A549 (cell line): ENCODE results near the gene KIAA0513. TPM values are rescaled to one million over a fixed set of nuclear protein-coding genes. Genes with fewer than 3 reads are reported as not detected.

ENCODE experiments used
- ATAC-seq, 2 experiments: fragments of 200-7000 bp in 1 of 2; fragments of >200 bp in 1 of 2; cut with Nextera tagmentation in 1 of 2; cut with Tn5 transposase in 1 of 2; 3 replicates each; pipeline versions ENCODE4 v1.8.0 to v1.9.1; 2018 to 2020; ENCODE audit warnings: mild to moderate bottlenecking in 1 of 2, moderate library complexity in 1 of 2
- CTCF ChIA-PET: fragments of 300-600 bp; sonication (Branson Sonifier 250); formaldehyde crosslinking; extraction: SDS; loops from one replicate; lab custom pipeline; 2021; ENCODE audit warnings: antibody characterized with exemption, inconsistent platforms; lab: Yijun Ruan, JAX
- POLR2A ChIA-PET: fragments of 350-600 bp; formaldehyde crosslinking; extraction: SDS; loops from one replicate; lab custom pipeline; 2021; ENCODE audit warnings: antibody characterized with exemption, inconsistent platforms; lab: Yijun Ruan, JAX
- DNase-seq, 2 experiments: peaks; one replicate each; pipeline versions ENCODE4 v3.0.0 to v3.0.0-alpha.2; 2011 to 2016; ENCODE audit warnings: low read depth in 1 of 2, low spot score in 1 of 2
- FAIRE-seq: peaks from 2 replicates; lab custom pipeline; 2011; peaks lifted over from hg19 to GRCh38; lab: Jason Lieb, UNC
- H3K27ac ChIP-seq, 2 experiments: fragments of >200 bp; sonication (Bioruptor Twin); formaldehyde crosslinking; 3 replicates each; pipeline ENCODE4 v1.5.1; 2016 to 2017
- H3K4me1 ChIP-seq: fragments of >200 bp; sonication (Bioruptor Twin); formaldehyde crosslinking; 3 replicates; pipeline ENCODE4 v1.6.1; 2016
- H3K4me2 ChIP-seq: fragments of >200 bp; sonication (Bioruptor Twin); formaldehyde crosslinking; 3 replicates; pipeline ENCODE4 v1.6.1; 2016
- H3K4me3 ChIP-seq: fragments of >200 bp; sonication (Bioruptor Twin); formaldehyde crosslinking; 3 replicates; pipeline ENCODE4 v1.5.1; 2016
- H3K9me3 ChIP-seq: fragments of >200 bp; sonication (Bioruptor Twin); formaldehyde crosslinking; 3 replicates; pipeline ENCODE4 v1.6.1; 2016
- CBX8 ChIP-seq: fragments of 200-600 bp; sonication (generic); IDR thresholded peaks from 2 replicates; pipeline ENCODE4 v1.6.1; 2016
- E2F6 ChIP-seq: IDR thresholded peaks from 2 replicates; pipeline ENCODE4 v1.6.1; 2012; ENCODE audit warnings: low read depth, borderline replicate concordance
- EP300 ChIP-seq, 2 experiments: fragments of >200 bp; sonication (Bioruptor Twin); formaldehyde crosslinking; IDR thresholded peaks; 2 replicates in 1 of 2; 3 replicates in 1 of 2; pipeline ENCODE4 v1.6.1; 2016 to 2017
- FOSB ChIP-seq: fragments of 250-450 bp; sonication (Bioruptor Pico); IDR thresholded peaks from 2 replicates; pipeline ENCODE4 v1.5.0; 2020; ENCODE audit warnings: mild to moderate bottlenecking, moderate library complexity
- HES2 ChIP-seq: fragments of >200 bp; sonication (Bioruptor Twin); formaldehyde crosslinking; IDR thresholded peaks from 2 replicates; pipeline ENCODE4 v1.6.1; 2016
- KDM1A ChIP-seq: fragments of 200-600 bp; sonication (generic); IDR thresholded peaks from 2 replicates; pipeline ENCODE4 v1.6.1; 2016; ENCODE audit warnings: low read depth, mild to moderate bottlenecking
- MAZ ChIP-seq: fragments of 150-350 bp; IDR thresholded peaks from 2 replicates; pipeline ENCODE4 v1.6.1; 2014; ENCODE audit warnings: antibody characterized with exemption, low read depth, low read length, borderline replicate concordance
- NPAS2 ChIP-seq: fragments of 250-450 bp; sonication (Bioruptor Pico); IDR thresholded peaks from 2 replicates; pipeline ENCODE4 v1.8.0; 2022; ENCODE audit warnings: mild to moderate bottlenecking, moderate library complexity, borderline replicate concordance
- RARB ChIP-seq: fragments of 250-450 bp; sonication (Bioruptor Pico); IDR thresholded peaks from 2 replicates; pipeline ENCODE4 v1.8.0; 2021; ENCODE audit warnings: mild to moderate bottlenecking, moderate library complexity
- RFX5 ChIP-seq: fragments of 450-650 bp; IDR thresholded peaks from 2 replicates; pipeline ENCODE4 v1.7.1; 2014; ENCODE audit warnings: antibody characterized with exemption, mild to moderate bottlenecking, moderate library complexity
- SREBF2 ChIP-seq: fragments of 450-650 bp; IDR thresholded peaks from 2 replicates; pipeline ENCODE4 v1.6.1; 2014; ENCODE audit warnings: mild to moderate bottlenecking, moderate library complexity
- TP53 ChIP-seq: fragments of 250-450 bp; sonication (Bioruptor Pico); IDR thresholded peaks from 2 replicates; pipeline ENCODE4 v1.5.0; 2021; ENCODE audit warnings: mild to moderate bottlenecking, moderate library complexity
- ZNF302 ChIP-seq: fragments of 250-450 bp; sonication (Bioruptor Pico); IDR thresholded peaks from 2 replicates; pipeline ENCODE4 v1.9.0; 2021; ENCODE audit warnings: inconsistent platforms, mild to moderate bottlenecking, moderate library complexity
- WGBS: methylation state at CpG from one replicate; pipeline ENCODE4 v1.1.6; 2017; ENCODE audit errors: missing lambda C conversion rate; 5-methylcytosine and 5-hydroxymethylcytosine counted together
- polyA plus RNA-seq, 4 experiments: library from polyadenylated mRNA; depleted of rRNA in 3 of 4; stranded (reverse); fragments of >200 nt; fragmentation: RNase III in 1 of 4; extraction: RNeasy Plus Mini Kit Qiagen cat#74134 plus additional on column Dnase treatment in 1 of 4; gene quantifications; 2 replicates in 3 of 4; 3 replicates in 1 of 4; pipeline ENCODE4 v1.2.3, GENCODE V29; 2011 to 2017
- TF ChIP-seq, protein P1 (sequence below): IDR thresholded peaks from 2 replicates; pipeline ENCODE4 v1.6.1; 2012
- TF ChIP-seq, protein P2 (sequence below): fragments of 450-650 bp; IDR thresholded peaks from 2 replicates; pipeline ENCODE4 v1.6.1; 2014; ENCODE audit warnings: antibody characterized with exemption

KIAA0513 gene
- polyA plus RNA-seq, 2 of the 4 experiments (the other 2 are of a cell fraction): 1.8 TPM

- TF ChIP-seq NPAS2: no peak
Observed at GRCh38 chr16:85141491-85142128, 114.0 kb downstream of the KIAA0513 start (continued).

DNA sequence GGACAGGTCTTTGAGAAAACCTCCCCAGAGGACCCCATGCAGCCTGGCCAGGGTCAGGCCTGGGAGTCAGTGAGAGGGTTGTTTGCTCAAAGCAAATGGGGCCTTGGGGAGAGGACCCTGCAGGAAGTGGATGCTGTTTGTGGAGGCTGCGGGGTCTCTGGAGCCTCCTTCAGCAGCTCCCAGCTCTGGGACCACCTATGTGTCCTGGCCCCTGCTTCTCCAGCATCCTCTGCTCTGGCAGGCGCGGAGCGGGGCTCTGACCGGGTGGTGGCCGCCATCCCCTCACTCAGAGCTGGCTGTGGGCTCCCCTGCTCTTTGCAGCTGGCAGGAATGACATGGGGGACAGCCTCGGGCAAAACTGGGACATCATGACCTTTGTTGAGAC is 114.5 kb downstream of the KIAA0513 start:
- FAIRE-seq (no peak), ATAC-seq (no peak)
- TF ChIP-seq RFX5 (no peak), CBX8 (no peak), KDM1A (no peak), ZNF302 (CRISPR knock-in tag) (no peak), HES2 (no peak), MAZ (no peak), FOSB (CRISPR knock-in tag) (no peak), RARB (CRISPR knock-in tag) (no peak), SREBF2 (no peak), E2F6 (no peak), TP53 (no peak), EP300 (IDR thresholded peaks at IDR 0.05) (no peak)
- TF ChIP-seq, protein P1, sequence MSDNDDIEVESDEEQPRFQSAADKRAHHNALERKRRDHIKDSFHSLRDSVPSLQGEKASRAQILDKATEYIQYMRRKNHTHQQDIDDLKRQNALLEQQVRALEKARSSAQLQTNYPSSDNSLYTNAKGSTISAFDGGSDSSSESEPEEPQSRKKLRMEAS: no peak
- TF ChIP-seq, protein P2, sequence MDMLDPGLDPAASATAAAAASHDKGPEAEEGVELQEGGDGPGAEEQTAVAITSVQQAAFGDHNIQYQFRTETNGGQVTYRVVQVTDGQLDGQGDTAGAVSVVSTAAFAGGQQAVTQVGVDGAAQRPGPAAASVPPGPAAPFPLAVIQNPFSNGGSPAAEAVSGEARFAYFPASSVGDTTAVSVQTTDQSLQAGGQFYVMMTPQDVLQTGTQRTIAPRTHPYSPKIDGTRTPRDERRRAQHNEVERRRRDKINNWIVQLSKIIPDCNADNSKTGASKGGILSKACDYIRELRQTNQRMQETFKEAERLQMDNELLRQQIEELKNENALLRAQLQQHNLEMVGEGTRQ: no peak
- TF ChIP-seq, all 56 proteins: peak for 0
- no peak overlapping the region for H3K4me2 ChIP-seq
- ChIA-PET POLR2A (no interaction called here), CTCF (interaction anchor here (3.0 to 3.1 kb wide), 2 partner anchors 27 to 111 kb away, joined by 9 to 12 read pairs; no protein-coding TSS in a partner anchor)
- 88% methylated on average over 7 of the region's 7 CpGs for WGBS
- no peak overlapping the region for H3K27ac ChIP-seq
- no peaks in the 10 kb centered on the region for H3K9me3 ChIP-seq
- no peak overlapping the region for H3K4me3 ChIP-seq
- no peak for DNase-seq
- H3K4me1 ChIP-seq: peaks cover 7% of the 10 kb centered on the region

DNA sequence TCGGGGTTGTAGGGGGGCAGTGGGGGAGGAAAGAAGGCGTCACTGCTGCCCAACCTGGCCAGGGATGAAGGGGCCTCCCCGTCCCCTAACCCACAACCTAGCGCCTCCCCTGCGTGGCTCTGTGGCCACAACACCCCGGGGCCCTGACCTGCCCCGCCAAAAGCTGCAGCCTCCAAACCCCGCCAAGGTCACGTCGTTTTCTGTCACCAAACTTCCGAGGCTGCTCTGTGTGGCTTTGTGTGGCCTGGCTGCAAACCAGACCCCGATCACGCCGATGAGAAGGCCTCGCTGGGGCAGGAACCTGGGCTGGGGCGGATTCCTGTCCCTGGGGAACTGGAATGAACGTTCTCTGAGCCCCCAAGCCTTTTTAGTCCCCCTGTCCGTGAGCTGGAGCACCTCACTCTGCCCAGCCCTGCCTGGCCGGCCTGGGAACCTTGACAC is 115.2 kb downstream of the KIAA0513 start:
- Histone ChIP-seq H3K27ac (no peak overlapping the region), H3K4me3 (no peak overlapping the region), H3K9me3 (no peaks in the 10 kb centered on the region), H3K4me2 (no peak overlapping the region), H3K4me1 (0 out of 3 replicates have a peak, but pooled peaks cover under 1% of the 10 kb centered on the region)
- no peak for DNase-seq
- no peak for ATAC-seq
- FAIRE-seq: no peak
- TF ChIP-seq CBX8: no peak
- POLR2A ChIA-PET: no interaction called here
- 71% methylated on average over 19 of the region's 19 CpGs for WGBS
- CTCF ChIA-PET: interaction anchor here (1.3 to 3.2 kb wide), 4 partner anchors 15 to 28 kb away, joined by 3 to 16 read pairs (median 5); no protein-coding TSS in a partner anchor

Other genes starting within 250 kb of the KIAA0513 start
- 0.85 and 0.89 TPM in 2 replicates for gene CRISPLD2, start 207.8 kb upstream of the KIAA0513 start, polyA plus RNA-seq (2011; rRNA removed)
- gene CRISPLD2, start 207.8 kb upstream of the KIAA0513 start, polyA plus RNA-seq (2017; fragmentation: RNase III; extraction: RNeasy Plus Mini Kit Qiagen cat#74134 plus additional on column Dnase treatment): 1.6 to 2.9 TPM (median 2.4 TPM) in 3 replicates
- 58.0 and 88.6 TPM in 2 replicates for gene ZDHHC7, start 16.3 kb upstream of the KIAA0513 start, polyA plus RNA-seq (2011; rRNA removed)
- gene ZDHHC7, start 16.3 kb upstream of the KIAA0513 start, polyA plus RNA-seq (2017; fragmentation: RNase III; extraction: RNeasy Plus Mini Kit Qiagen cat#74134 plus additional on column Dnase treatment): 39.4 to 43.7 TPM (median 42.3 TPM) in 3 replicates
- gene CIBAR2, start 84.7 kb downstream of the KIAA0513 start, polyA plus RNA-seq (2011; rRNA removed): 0.15 TPM in 1 of 2 replicates, not detected in the other
- gene CIBAR2, start 84.7 kb downstream of the KIAA0513 start, polyA plus RNA-seq (2017; fragmentation: RNase III; extraction: RNeasy Plus Mini Kit Qiagen cat#74134 plus additional on column Dnase treatment): 0.04 TPM in 1 of 3 replicates, not detected in the others